Stimulated activated CD8-positive, alpha-beta memory T cell treated with anti-CD3 and anti-CD28 coated beads, Interleukin-7, amount 100 ng/mL, for 24 hours (primary cell): ENCODE measurements around the gene FBXO3.
"Not testable (repeated sequence)": the region's sequence is repeated elsewhere in the genome, so short reads cannot be mapped to it uniquely, and the experiment has no call there.

ENCODE experiments used
- DNase-seq: peaks from one replicate; pipeline ENCODE4 v3.0.0-alpha.2; 2020; ENCODE audit warnings: low read depth

The FBXO3 gene

GRCh38 chr11:33773987-33774735 is at the start of gene FBXO3:
Gene FBXO3, minus strand, starts transcription at chr11:33774520. Its CDS starts 23 bp downstream, at chr11:33774497.
- DNase-seq = peak; percentile 49

GRCh38 chr11:33822981-33823380 is 48.7 kb upstream of the FBXO3 start:
- DNase-seq = not testable (repeated sequence)

- no peak for DNase-seq
Observed at GRCh38 chr11:33819278-33820035, 45.1 kb upstream of the FBXO3 start.

- peak; percentile 85 for DNase-seq
Observed at GRCh38 chr11:33808228-33808828, 34.0 kb upstream of the FBXO3 start.

GRCh38 chr11:33804471-33804870 is 30.2 kb upstream of the FBXO3 start:
- no peak for DNase-seq

GRCh38 chr11:33802194-33802950 is 28.1 kb upstream of the FBXO3 start:
- no peak for DNase-seq

- DNase-seq = no peak
Observed at GRCh38 chr11:33801821-33802193, 27.5 kb upstream of the FBXO3 start.

GRCh38 chr11:33797879-33798278 is 23.6 kb upstream of the FBXO3 start:
- DNase-seq = no peak

GRCh38 chr11:33790040-33790439 is 15.7 kb upstream of the FBXO3 start:
- no peak for DNase-seq

GRCh38 chr11:33788095-33788494 is 13.8 kb upstream of the FBXO3 start:
- DNase-seq = not testable (repeated sequence)

GRCh38 chr11:33787076-33787475 is 12.8 kb upstream of the FBXO3 start:
- DNase-seq = no peak

GRCh38 chr11:33785609-33786008 is 11.3 kb upstream of the FBXO3 start:
- DNase-seq = no peak

GRCh38 chr11:33779849-33780528 is 5.7 kb upstream of the FBXO3 start:
- no peak for DNase-seq

GRCh38 chr11:33778675-33779074 is 4.4 kb upstream of the FBXO3 start:
- no peak for DNase-seq

- DNase-seq = no peak
Observed at GRCh38 chr11:33777906-33778305, 3.6 kb upstream of the FBXO3 start.

GRCh38 chr11:33775832-33776470 is 1.6 kb upstream of the FBXO3 start:
- DNase-seq = no peak

- DNase-seq = no peak
Observed at GRCh38 chr11:33775467-33775807, 1.1 kb upstream of the FBXO3 start.

- DNase-seq = no peak
Observed at GRCh38 chr11:33774736-33775466, 581 bp upstream of the FBXO3 start.

- no peak for DNase-seq
Observed at GRCh38 chr11:33773404-33773986, 825 bp downstream of the FBXO3 start.

- no peak for DNase-seq
Observed at GRCh38 chr11:33772870-33773269, 1.4 kb downstream of the FBXO3 start.
